Measurements from ENCODE around the gene IGFLR1. TPM values are rescaled to one million over a fixed set of nuclear protein-coding genes. Genes with fewer than 3 reads are reported as not detected.

IGFLR1 gene
- total and polyA plus RNA-seq, 2 of the 8 experiments (the other 6 are each of a cell fraction or from before 2014, with no cell fraction given) = 8.4 to 28.9 TPM

DNA sequence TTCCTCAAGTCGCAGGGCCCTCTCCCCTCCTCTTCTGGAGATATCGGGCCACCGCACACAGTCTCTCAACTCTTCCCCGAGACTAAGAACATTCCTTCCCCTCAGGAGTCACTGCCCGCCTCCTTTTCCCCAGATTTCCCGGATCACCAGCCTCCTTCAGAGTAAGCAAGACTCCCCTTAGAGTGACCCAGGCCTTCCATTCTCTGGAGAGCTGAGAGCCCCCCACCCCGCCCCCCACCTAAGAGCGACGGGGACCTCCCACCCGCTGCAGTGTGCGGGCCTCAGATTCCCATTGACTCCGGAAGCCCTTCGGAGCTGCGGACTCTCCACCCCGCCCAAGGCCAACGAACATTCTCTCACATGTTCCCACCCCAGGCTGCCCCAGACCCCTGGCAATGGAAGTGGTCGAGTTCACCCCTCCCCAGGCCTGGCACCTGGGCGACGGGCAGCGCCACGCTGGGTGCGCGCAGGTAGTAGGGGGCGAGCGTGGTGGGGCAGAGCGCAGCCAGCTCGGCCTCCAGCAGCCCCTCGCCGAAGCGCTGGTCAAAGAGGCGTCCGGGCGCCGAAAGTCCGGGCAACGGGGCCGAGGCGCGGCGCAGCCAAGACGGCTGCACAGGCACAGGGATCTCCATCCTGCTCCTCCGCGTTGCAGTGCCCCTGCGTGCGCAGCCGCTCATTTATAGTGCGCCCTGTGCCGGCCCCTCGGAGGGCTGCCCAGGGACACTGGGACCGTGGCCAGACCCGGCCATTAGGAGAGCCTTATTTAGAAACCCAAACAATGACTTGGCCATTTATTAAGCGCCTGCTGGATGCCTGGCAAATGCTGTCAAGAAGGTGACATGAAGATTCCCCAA, 14.4 kb upstream of the IGFLR1 start, which contains the start of gene HSPB6 (continued):
- TF ChIP-seq TAF7 (optimal IDR thresholded peaks at IDR 0.05; ENCODE audit: borderline replicate concordance, low read depth, low read length) = no peak
- no peak for TF ChIP-seq HDAC2 (IDR thresholded peaks at IDR 0.05; ENCODE audit: borderline replicate concordance in 1 of 2, low read depth in 2 of 2, low read length in 2 of 2)
- no peak for TF ChIP-seq JUN (IDR thresholded peaks at IDR 0.05; ENCODE audit: low read depth, low read length)
- TF ChIP-seq SUZ12 (IDR thresholded peaks at IDR 0.05; ENCODE audit: low read length) = peak; percentile 34
- no peak for TF ChIP-seq HDAC6 (IDR thresholded peaks at IDR 0.05; ENCODE audit: low read depth, low read length)
- TF ChIP-seq TBP (IDR thresholded peaks at IDR 0.05; ENCODE audit: low read depth, low read length) = peak; percentile 67; the same call in 1 of the 2 replicates
- TF ChIP-seq ASH2L (IDR thresholded peaks at IDR 0.05; ENCODE audit: low read length) = no peak
- TF ChIP-seq SP1 (IDR thresholded peaks at IDR 0.05; ENCODE audit: low read depth, low read length) = no peak
- TF ChIP-seq, protein P1, sequence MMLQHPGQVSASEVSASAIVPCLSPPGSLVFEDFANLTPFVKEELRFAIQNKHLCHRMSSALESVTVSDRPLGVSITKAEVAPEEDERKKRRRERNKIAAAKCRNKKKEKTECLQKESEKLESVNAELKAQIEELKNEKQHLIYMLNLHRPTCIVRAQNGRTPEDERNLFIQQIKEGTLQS (IDR thresholded peaks at IDR 0.05; ENCODE audit: insufficient read depth, low read depth, low read length) = no peak
- TF ChIP-seq EZH2 (IDR thresholded peaks at IDR 0.05; ENCODE audit: low read depth, low read length, severe bottlenecking) = peak; percentile 43
- no peak for TF ChIP-seq SP2 (IDR thresholded peaks at IDR 0.05; ENCODE audit: low read length)

Data from H1 (cell line).